Ishikawa (cell line): ENCODE data around the gene VANGL1.

Source experiments
- CEBPB ChIP-seq: IDR thresholded peaks from 2 replicates; pipeline ENCODE4 v1.6.1; 2012
- CREB1 ChIP-seq: IDR thresholded peaks from 2 replicates; pipeline ENCODE4 v1.6.1; 2012; ENCODE audit warnings: low read depth
- EGR1 ChIP-seq: IDR thresholded peaks from 2 replicates; pipeline ENCODE4 v1.6.1; 2012
- EP300 ChIP-seq: IDR thresholded peaks from 2 replicates; pipeline ENCODE4 v1.6.1; 2012; ENCODE audit warnings: borderline replicate concordance
- FOXM1 ChIP-seq: IDR thresholded peaks from 2 replicates; pipeline ENCODE4 v1.6.1; 2012; ENCODE audit warnings: low read depth, borderline replicate concordance
- MAX ChIP-seq: IDR thresholded peaks from 2 replicates; pipeline ENCODE4 v1.6.1; 2012
- NFIC ChIP-seq: IDR thresholded peaks from 2 replicates; pipeline ENCODE4 v1.6.1; 2012
- RAD21 ChIP-seq: IDR thresholded peaks from 2 replicates; pipeline ENCODE4 v1.6.1; 2012; ENCODE audit warnings: low read depth
- TAF1 ChIP-seq: IDR thresholded peaks from 2 replicates; pipeline ENCODE4 v1.6.1; 2012; ENCODE audit warnings: low read depth, mild to moderate bottlenecking
- TCF12 ChIP-seq: IDR thresholded peaks from 2 replicates; pipeline ENCODE4 v1.6.1; 2012; ENCODE audit warnings: low read depth
- TEAD4 ChIP-seq: IDR thresholded peaks from 2 replicates; pipeline ENCODE4 v1.6.1; 2012
- YY1 ChIP-seq: IDR thresholded peaks from 2 replicates; pipeline ENCODE4 v1.6.1; 2012; ENCODE audit warnings: low read depth
- ZBTB7A ChIP-seq: IDR thresholded peaks from 2 replicates; pipeline ENCODE4 v1.6.1; 2012; ENCODE audit warnings: low read depth
- TF ChIP-seq, protein P1 (sequence below): IDR thresholded peaks from 2 replicates; pipeline ENCODE4 v1.6.1; 2012; ENCODE audit warnings: low read depth, mild to moderate bottlenecking
- TF ChIP-seq, protein P2 (sequence below): IDR thresholded peaks from 2 replicates; pipeline ENCODE4 v1.6.1; 2012

Gene VANGL1

DNA sequence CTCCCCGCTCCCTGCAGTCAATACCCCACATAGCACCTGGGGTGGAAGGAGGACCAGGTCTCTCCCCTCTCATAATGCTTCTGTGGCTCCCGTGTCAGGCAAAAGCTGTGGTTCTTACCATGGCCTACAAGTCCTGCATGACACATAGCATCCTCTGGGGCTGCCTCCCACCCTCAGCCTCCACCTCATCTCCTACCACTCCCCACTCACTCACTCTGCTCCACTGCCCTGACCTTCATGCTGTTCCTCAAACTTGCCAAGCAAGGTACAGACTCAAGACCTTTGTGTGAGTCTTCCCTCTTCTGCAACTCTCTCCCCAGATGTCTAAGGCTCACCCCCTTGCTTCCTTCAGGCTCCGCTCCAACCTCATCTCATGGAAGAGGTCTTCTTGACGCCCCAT, 28.0 kb upstream of the VANGL1 start:
- TF ChIP-seq TEAD4, result no peak
- TF ChIP-seq, protein P1, sequence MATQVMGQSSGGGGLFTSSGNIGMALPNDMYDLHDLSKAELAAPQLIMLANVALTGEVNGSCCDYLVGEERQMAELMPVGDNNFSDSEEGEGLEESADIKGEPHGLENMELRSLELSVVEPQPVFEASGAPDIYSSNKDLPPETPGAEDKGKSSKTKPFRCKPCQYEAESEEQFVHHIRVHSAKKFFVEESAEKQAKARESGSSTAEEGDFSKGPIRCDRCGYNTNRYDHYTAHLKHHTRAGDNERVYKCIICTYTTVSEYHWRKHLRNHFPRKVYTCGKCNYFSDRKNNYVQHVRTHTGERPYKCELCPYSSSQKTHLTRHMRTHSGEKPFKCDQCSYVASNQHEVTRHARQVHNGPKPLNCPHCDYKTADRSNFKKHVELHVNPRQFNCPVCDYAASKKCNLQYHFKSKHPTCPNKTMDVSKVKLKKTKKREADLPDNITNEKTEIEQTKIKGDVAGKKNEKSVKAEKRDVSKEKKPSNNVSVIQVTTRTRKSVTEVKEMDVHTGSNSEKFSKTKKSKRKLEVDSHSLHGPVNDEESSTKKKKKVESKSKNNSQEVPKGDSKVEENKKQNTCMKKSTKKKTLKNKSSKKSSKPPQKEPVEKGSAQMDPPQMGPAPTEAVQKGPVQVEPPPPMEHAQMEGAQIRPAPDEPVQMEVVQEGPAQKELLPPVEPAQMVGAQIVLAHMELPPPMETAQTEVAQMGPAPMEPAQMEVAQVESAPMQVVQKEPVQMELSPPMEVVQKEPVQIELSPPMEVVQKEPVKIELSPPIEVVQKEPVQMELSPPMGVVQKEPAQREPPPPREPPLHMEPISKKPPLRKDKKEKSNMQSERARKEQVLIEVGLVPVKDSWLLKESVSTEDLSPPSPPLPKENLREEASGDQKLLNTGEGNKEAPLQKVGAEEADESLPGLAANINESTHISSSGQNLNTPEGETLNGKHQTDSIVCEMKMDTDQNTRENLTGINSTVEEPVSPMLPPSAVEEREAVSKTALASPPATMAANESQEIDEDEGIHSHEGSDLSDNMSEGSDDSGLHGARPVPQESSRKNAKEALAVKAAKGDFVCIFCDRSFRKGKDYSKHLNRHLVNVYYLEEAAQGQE, result no peak
- TF ChIP-seq, protein P2, sequence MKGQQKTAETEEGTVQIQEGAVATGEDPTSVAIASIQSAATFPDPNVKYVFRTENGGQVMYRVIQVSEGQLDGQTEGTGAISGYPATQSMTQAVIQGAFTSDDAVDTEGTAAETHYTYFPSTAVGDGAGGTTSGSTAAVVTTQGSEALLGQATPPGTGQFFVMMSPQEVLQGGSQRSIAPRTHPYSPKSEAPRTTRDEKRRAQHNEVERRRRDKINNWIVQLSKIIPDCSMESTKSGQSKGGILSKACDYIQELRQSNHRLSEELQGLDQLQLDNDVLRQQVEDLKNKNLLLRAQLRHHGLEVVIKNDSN, result no peak
- TF ChIP-seq EGR1, result no peak
- no peak for TF ChIP-seq EP300
- no peak for TF ChIP-seq CEBPB
- no peak for TF ChIP-seq NFIC
- TF ChIP-seq TCF12, result no peak
- TF ChIP-seq MAX, result no peak
- no peak for TF ChIP-seq ZBTB7A
- no peak for TF ChIP-seq YY1
- no peak for TF ChIP-seq FOXM1

DNA sequence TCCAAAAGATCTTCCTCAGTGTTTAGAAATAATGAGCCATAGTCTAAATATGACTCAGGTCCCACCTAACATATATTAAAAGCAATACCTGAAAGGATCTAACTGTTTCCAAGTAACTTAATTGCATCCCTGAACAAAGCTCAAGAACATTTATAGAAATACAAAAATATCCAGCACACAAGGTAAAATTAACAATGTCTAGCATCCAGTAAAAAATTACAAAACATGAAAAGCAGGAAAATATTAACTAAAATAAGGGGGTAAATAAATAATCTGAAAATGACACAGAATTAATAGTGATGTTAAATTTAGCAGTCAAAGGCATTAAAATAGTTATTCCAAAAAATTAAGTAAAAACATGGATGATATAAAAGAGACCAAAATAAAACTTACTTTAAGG, 21.3 kb upstream of the VANGL1 start:
- TF ChIP-seq YY1, result no peak
- no peak for TF ChIP-seq ZBTB7A
- TF ChIP-seq CREB1, result no peak
- TF ChIP-seq NFIC, result no peak
- TF ChIP-seq EGR1, result no peak
- TF ChIP-seq FOXM1, result no peak
- TF ChIP-seq, protein P2, result no peak
- no peak for TF ChIP-seq EP300
- no peak for TF ChIP-seq TCF12
- no peak for TF ChIP-seq MAX
- no peak for TF ChIP-seq RAD21
- TF ChIP-seq TEAD4, result no peak
- TF ChIP-seq TAF1, result no peak
- TF ChIP-seq CEBPB, result no peak
- TF ChIP-seq, protein P1, result no peak

- no peak for TF ChIP-seq EGR1
- TF ChIP-seq, protein P2, result no peak
- no peak for TF ChIP-seq YY1
- TF ChIP-seq MAX, result no peak
- TF ChIP-seq, protein P1, result no peak
- no peak for TF ChIP-seq NFIC
- TF ChIP-seq FOXM1, result no peak
- no peak for TF ChIP-seq TAF1
- no peak for TF ChIP-seq TEAD4
- TF ChIP-seq RAD21, result no peak
- TF ChIP-seq EP300, result no peak
- no peak for TF ChIP-seq ZBTB7A
- no peak for TF ChIP-seq CREB1
- no peak for TF ChIP-seq TCF12
- no peak for TF ChIP-seq CEBPB
These were observed 20.8 kb upstream of the VANGL1 start for GRCh38 chr1:115620950-115621349.

GRCh38 chr1:115624859-115625258, 16.9 kb upstream of the VANGL1 start:
- TF ChIP-seq RAD21, result peak; percentile 34
- TF ChIP-seq ZBTB7A, result no peak

DNA sequence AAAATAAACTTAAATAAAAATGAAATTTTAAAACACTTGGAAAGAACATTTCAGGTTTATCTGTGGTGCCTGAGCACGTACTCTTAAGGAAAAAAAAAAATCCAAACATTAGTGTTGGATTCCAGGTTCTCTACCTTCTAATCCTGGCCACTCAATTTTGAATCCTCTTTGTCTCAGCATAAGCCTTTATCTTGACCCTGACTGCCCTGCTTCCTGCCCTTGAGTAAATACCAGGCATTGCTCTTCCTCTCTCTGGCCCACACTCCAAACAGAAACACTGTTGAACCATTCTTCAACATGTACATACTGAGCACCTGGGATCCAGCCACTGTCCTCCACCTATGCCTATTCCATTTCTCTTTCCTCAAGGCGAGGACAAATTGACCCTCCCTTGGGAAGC, 11.4 kb upstream of the VANGL1 start:
- TF ChIP-seq TCF12 (no peak), TEAD4 (no peak), RAD21 (no peak), ZBTB7A (no peak), MAX (no peak)
- TF ChIP-seq, protein P1, result no peak
